ENCODE results near the gene LARGE1.

LARGE1 gene

GRCh38 chr22:33817512-33818127 lies 102.7 kb downstream of the LARGE1 start:
- DNase-seq (ENCODE audit: low spot score) = no peak

- no peak for DNase-seq (ENCODE audit: low spot score)
Observed at GRCh38 chr22:33812360-33812977, 107.8 kb downstream of the LARGE1 start.

GRCh38 chr22:33811686-33812085 lies 108.6 kb downstream of the LARGE1 start:
- peak; percentile 79 for DNase-seq (ENCODE audit: low spot score)

- DNase-seq (ENCODE audit: low spot score) = no peak
Observed at GRCh38 chr22:33811208-33811607, 109.1 kb downstream of the LARGE1 start.

GRCh38 chr22:33807470-33807869 lies 112.8 kb downstream of the LARGE1 start:
- DNase-seq (ENCODE audit: low spot score) = peak; percentile 32

- no peak for DNase-seq (ENCODE audit: low spot score)
Observed at GRCh38 chr22:33806191-33806590, 114.1 kb downstream of the LARGE1 start.

GRCh38 chr22:33803371-33804282 lies 116.6 kb downstream of the LARGE1 start:
- DNase-seq (ENCODE audit: low spot score) = peak; percentile 88

GRCh38 chr22:33798401-33798800 lies 121.9 kb downstream of the LARGE1 start:
- no peak for DNase-seq (ENCODE audit: low spot score)

- no peak for DNase-seq (ENCODE audit: low spot score)
Observed at GRCh38 chr22:33796494-33796893, 123.8 kb downstream of the LARGE1 start.

- no peak for DNase-seq (ENCODE audit: low spot score)
Observed at GRCh38 chr22:33793475-33793874, 126.8 kb downstream of the LARGE1 start.

- DNase-seq (ENCODE audit: low spot score) = peak; percentile 55
Observed at GRCh38 chr22:33792832-33793231, 127.4 kb downstream of the LARGE1 start.

GRCh38 chr22:33789690-33790253 lies 130.5 kb downstream of the LARGE1 start:
- DNase-seq (ENCODE audit: low spot score) = no peak

GRCh38 chr22:33788927-33789326 lies 131.3 kb downstream of the LARGE1 start:
- DNase-seq (ENCODE audit: low spot score) = no peak

GRCh38 chr22:33787645-33788456 lies 132.4 kb downstream of the LARGE1 start:
- no peak for DNase-seq (ENCODE audit: low spot score)

- no peak for DNase-seq (ENCODE audit: low spot score)
Observed at GRCh38 chr22:33786149-33786548, 134.1 kb downstream of the LARGE1 start.

- DNase-seq (ENCODE audit: low spot score) = peak; percentile 88
Observed at GRCh38 chr22:33785283-33785968, 134.8 kb downstream of the LARGE1 start.

GRCh38 chr22:33781411-33781810 lies 138.9 kb downstream of the LARGE1 start:
- DNase-seq (ENCODE audit: low spot score) = peak; percentile 78

- no peak for DNase-seq (ENCODE audit: low spot score)
Observed at GRCh38 chr22:33780531-33781136, 139.6 kb downstream of the LARGE1 start.

- no peak for DNase-seq (ENCODE audit: low spot score)
Observed at GRCh38 chr22:33779243-33779642, 141.0 kb downstream of the LARGE1 start.

GRCh38 chr22:33776491-33776890 lies 143.8 kb downstream of the LARGE1 start:
- no peak for DNase-seq (ENCODE audit: low spot score)

GRCh38 chr22:33774781-33775180 lies 145.5 kb downstream of the LARGE1 start:
- no peak for DNase-seq (ENCODE audit: low spot score)

All from GM03348 (cell line).